WTC11 (cell line): ENCODE results near the gene MLH3.

Experiments used
- CTCF ChIP-seq: fragments of 200-600 bp; IDR thresholded peaks from 2 replicates; pipeline ENCODE4 v1.8.0; 2022; ENCODE audit warnings: antibody characterized with exemption
- ZNF138 ChIP-seq: sonication (generic); formaldehyde crosslinking; conservative IDR thresholded peaks from 2 replicates; pipeline ENCODE4 v1.8.1; 2022; ENCODE audit warnings: mild to moderate bottlenecking, moderate library complexity, missing genetic modification reagents
- ZSCAN18 ChIP-seq: fragments of 250-450 bp; sonication (Bioruptor Pico); IDR thresholded peaks from 2 replicates; pipeline ENCODE4 v2.1.2; 2022; ENCODE audit warnings: mild to moderate bottlenecking, moderate library complexity
- TF ChIP-seq, protein P1 (sequence below): sonication (generic); formaldehyde crosslinking; IDR thresholded peaks from 2 replicates; pipeline ENCODE4 v1.8.1; 2023; ENCODE audit warnings: mild to moderate bottlenecking, missing genetic modification reagents

GRCh38 chr14:75001899-75002298, 49.4 kb downstream of the MLH3 start:
- TF ChIP-seq CTCF (no peak), ZSCAN18 (CRISPR knock-in tag) (no peak), ZNF138 (CRISPR knock-in tag) (no peak)
- TF ChIP-seq, protein P1, sequence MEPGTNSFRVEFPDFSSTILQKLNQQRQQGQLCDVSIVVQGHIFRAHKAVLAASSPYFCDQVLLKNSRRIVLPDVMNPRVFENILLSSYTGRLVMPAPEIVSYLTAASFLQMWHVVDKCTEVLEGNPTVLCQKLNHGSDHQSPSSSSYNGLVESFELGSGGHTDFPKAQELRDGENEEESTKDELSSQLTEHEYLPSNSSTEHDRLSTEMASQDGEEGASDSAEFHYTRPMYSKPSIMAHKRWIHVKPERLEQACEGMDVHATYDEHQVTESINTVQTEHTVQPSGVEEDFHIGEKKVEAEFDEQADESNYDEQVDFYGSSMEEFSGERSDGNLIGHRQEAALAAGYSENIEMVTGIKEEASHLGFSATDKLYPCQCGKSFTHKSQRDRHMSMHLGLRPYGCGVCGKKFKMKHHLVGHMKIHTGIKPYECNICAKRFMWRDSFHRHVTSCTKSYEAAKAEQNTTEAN (CRISPR knock-in tag) = no peak
